ENCODE data around the gene KIRREL1.

DNA sequence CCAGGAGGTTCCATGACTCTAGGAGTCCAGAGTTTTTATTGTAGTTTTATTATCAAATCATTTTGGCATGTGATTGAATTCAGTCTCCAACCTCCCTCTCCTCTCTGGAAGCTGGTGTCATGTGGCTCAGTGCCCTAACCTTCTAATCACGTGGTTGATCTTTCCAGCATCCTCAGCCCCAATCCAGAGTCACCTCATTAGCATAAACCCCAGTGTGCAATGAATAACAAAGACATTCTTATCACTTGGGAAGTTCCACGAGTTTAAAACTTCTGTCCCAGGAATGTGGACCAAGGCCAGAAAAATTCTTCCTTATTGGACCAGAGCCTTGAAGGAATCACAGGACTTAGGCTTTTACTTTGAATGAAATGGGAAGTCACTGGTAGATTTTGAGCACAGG is 52.2 kb downstream of the KIRREL1 start:
- no peak for TF ChIP-seq TOX (CRISPR knock-in tag; IDR thresholded peaks at IDR 0.05; ENCODE audit: borderline replicate concordance)
- no peak for TF ChIP-seq CSDC2 (CRISPR knock-in tag; IDR thresholded peaks at IDR 0.05)
- TF ChIP-seq CREB5 (CRISPR knock-in tag; IDR thresholded peaks at IDR 0.05; ENCODE audit: low read depth) = no peak
- no peak for TF ChIP-seq ZNF8 (CRISPR knock-in tag; IDR thresholded peaks at IDR 0.05)
- TF ChIP-seq ESRRG (CRISPR knock-in tag; IDR thresholded peaks at IDR 0.05) = no peak
- no peak for TF ChIP-seq ZNF565 (CRISPR knock-in tag; conservative IDR thresholded peaks at IDR 0.05; ENCODE audit: low read depth)
- no peak for TF ChIP-seq GLIS3 (CRISPR knock-in tag; IDR thresholded peaks at IDR 0.05)
- TF ChIP-seq, protein P1, sequence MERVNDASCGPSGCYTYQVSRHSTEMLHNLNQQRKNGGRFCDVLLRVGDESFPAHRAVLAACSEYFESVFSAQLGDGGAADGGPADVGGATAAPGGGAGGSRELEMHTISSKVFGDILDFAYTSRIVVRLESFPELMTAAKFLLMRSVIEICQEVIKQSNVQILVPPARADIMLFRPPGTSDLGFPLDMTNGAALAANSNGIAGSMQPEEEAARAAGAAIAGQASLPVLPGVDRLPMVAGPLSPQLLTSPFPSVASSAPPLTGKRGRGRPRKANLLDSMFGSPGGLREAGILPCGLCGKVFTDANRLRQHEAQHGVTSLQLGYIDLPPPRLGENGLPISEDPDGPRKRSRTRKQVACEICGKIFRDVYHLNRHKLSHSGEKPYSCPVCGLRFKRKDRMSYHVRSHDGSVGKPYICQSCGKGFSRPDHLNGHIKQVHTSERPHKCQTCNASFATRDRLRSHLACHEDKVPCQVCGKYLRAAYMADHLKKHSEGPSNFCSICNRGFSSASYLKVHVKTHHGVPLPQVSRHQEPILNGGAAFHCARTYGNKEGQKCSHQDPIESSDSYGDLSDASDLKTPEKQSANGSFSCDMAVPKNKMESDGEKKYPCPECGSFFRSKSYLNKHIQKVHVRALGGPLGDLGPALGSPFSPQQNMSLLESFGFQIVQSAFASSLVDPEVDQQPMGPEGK (CRISPR knock-in tag; IDR thresholded peaks at IDR 0.05; ENCODE audit: borderline replicate concordance) = no peak
- no peak for TF ChIP-seq ARNTL (CRISPR knock-in tag; IDR thresholded peaks at IDR 0.05; ENCODE audit: borderline replicate concordance, low read depth)
- TF ChIP-seq ZFP30 (CRISPR knock-in tag; IDR thresholded peaks at IDR 0.05) = no peak
- TF ChIP-seq SNAI2 (CRISPR knock-in tag; IDR thresholded peaks at IDR 0.05) = no peak
- no peak for TF ChIP-seq ZFP3 (CRISPR knock-in tag; IDR thresholded peaks at IDR 0.05)
- no peak for TF ChIP-seq BACH2 (CRISPR knock-in tag; IDR thresholded peaks at IDR 0.05; ENCODE audit: borderline replicate concordance)
